NB4 (cell line): ENCODE data around the gene GJC1.
"Not testable (repeated sequence)": the region's sequence is repeated elsewhere in the genome, so short reads cannot be mapped to it uniquely, and the experiment has no call there.

Experiments
- DNase-seq: peaks from one replicate; pipeline ENCODE4 v3.0.0; 2010; ENCODE audit warnings: low read depth
- H3K4me3 ChIP-seq: one replicate; pipeline ENCODE4 v1.5.1; 2011; ENCODE audit warnings: mild to moderate bottlenecking, low read depth, low read length, moderate library complexity
- MYC ChIP-seq: IDR thresholded peaks from 2 replicates; pipeline ENCODE4 v1.6.1; 2011; ENCODE audit warnings: low read depth, low read length
- POLR2A ChIP-seq: IDR thresholded peaks from 2 replicates; pipeline ENCODE4 v1.6.1; 2011; ENCODE audit warnings: mild to moderate bottlenecking; ENCODE audit not compliant: insufficient read length; ENCODE audit errors: extremely low read depth
- TF ChIP-seq, protein P1 (sequence below): IDR thresholded peaks from 2 replicates; pipeline ENCODE4 v1.6.1; 2011; ENCODE audit warnings: low read depth, low read length
- TF ChIP-seq, protein P2 (sequence below): IDR thresholded peaks from one replicate; pipeline ENCODE4 v1.5.1; 2012; ENCODE audit warnings: low read depth, low read length

The GJC1 gene

DNA sequence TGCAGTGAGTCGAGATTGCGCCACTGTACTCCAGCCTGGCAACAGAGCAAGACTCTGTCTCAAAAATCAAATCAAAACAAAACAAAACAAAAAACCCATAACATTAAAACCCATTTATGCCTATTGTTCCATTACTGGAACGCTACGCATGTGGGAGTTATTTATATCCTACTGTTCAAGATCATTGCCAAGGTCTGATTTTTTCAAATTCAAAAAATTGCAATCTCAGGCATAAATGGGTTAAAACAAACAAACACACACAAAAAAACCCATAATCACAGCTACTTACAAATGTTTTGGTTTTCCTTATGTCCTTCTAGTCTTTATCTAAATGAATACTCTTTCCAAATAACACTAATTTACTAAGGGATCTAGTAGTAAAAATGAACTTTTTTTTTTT is 17.8 kb downstream of the GJC1 start:
- no peak for DNase-seq
- H3K4me3 ChIP-seq, result no peak overlapping the region
- TF ChIP-seq POLR2A (no peak), MYC (no peak)
- TF ChIP-seq, protein P1, sequence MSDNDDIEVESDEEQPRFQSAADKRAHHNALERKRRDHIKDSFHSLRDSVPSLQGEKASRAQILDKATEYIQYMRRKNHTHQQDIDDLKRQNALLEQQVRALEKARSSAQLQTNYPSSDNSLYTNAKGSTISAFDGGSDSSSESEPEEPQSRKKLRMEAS, result no peak
- TF ChIP-seq, protein P2, sequence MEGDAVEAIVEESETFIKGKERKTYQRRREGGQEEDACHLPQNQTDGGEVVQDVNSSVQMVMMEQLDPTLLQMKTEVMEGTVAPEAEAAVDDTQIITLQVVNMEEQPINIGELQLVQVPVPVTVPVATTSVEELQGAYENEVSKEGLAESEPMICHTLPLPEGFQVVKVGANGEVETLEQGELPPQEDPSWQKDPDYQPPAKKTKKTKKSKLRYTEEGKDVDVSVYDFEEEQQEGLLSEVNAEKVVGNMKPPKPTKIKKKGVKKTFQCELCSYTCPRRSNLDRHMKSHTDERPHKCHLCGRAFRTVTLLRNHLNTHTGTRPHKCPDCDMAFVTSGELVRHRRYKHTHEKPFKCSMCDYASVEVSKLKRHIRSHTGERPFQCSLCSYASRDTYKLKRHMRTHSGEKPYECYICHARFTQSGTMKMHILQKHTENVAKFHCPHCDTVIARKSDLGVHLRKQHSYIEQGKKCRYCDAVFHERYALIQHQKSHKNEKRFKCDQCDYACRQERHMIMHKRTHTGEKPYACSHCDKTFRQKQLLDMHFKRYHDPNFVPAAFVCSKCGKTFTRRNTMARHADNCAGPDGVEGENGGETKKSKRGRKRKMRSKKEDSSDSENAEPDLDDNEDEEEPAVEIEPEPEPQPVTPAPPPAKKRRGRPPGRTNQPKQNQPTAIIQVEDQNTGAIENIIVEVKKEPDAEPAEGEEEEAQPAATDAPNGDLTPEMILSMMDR, result no peak

DNA sequence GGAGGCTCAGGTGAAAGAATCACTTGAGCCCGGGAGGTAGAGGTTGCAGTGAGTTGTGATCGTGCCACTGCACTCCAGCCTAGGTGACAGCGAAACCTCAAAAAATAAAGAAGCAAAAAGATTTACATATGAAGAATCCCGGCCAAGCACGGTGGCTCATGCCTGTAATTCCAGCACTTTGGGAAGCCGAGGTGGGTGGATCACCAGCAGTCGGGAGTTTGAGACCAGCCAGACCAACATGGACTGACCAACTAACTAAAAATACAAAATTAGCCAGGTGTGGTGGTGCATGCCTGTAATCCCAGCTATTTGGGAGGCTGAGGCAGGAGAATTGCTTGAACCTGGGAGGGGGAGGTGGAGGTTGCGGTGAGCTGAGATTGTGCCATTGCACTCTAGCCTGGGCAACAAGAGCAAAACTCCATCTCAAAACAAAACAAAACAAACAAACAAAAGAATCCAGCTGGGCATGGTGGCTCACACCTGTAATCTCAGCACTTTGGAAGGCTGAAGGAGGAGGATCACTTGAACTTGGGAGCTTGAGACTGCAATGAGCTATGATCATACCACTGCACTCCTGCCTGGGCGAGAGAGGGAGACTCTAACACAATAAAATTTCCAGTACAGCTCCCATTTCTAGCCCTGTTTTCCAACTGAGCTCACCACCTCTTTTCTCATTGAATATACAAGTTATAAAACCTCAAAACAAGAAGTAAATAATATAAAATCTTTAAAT is 21.3 kb downstream of the GJC1 start:
- DNase-seq, result not testable (repeated sequence)

DNA sequence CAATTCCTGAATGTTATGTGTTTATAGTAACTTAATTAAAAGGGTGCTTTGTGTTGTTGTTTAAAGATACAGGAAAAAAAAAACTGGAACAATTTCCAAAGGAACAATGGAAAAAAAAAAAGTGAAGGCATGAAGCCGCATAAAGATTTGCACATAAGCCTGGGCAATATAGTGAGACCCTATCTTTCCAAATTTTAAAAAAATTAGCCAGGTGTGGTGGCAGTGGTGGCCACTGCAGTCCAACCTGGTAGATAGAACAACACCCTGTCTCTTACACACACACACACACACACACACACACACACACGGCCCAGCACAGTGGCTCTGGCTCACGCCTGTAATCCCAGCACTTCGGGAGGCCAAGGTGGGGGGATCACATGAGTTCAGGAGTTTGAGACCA is 21.9 kb downstream of the GJC1 start:
- H3K4me3 ChIP-seq, result no peak overlapping the region
- DNase-seq, result no peak
- TF ChIP-seq MYC, result no peak
- TF ChIP-seq, protein P2, result no peak
- no peak for TF ChIP-seq POLR2A

More for the DNA sequence above, 21.3 kb downstream of the GJC1 start:
- H3K4me3 ChIP-seq, result not testable (repeated sequence)

DNA sequence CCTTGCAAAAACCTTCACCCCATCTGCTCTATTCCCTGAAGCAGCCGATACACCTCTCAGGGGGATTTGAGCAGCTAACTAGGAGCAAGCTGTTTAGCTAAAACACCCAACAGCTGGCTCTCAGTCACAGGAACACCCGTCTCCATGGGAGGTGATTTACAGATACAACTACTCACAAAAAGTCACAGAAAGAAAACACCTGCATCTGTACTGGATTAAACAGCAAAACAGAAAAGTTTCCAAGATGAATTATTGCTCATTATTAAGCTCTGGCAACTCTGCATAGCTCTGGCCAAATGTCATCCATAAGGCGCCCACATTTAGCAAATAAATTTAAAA is 22.3 kb downstream of the GJC1 start:
- no peak overlapping the region for H3K4me3 ChIP-seq

DNA sequence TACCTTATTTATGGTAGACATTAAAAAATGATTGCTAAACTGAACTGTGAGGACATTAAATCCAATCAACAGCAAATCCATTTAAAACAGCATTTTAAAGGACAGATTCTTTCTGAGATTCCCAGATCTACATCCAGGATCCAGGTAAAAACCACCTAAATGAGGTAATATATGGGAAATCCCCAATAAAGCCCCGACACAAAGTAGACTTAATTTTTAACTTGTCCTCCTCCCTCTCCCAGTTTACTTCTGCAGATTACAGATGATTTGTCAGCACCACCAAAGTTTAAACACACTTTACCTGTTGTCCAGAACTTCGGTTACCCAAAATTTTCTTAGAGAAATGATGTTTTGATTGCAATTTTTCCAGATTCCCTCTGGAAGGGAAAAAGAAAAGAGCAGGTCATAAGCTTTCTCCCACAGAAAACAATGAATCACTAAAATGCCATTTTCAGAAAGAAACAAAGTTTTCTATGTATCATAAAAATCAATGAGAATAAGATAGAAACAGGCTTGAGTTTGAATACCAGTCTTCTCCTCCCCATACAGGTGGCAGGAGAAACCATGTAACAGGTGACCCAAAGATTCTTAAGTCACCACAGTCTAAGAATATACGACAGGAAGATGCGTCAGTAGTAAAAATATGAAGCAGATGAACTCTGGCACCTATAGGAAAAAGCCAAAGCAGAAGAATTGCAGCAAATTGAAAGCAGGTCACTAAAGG is 22.8 kb downstream of the GJC1 start:
- DNase-seq, result no peak
- H3K4me3 ChIP-seq, result no peak overlapping the region
- TF ChIP-seq, protein P2, result no peak
- TF ChIP-seq POLR2A (no peak), MYC (no peak)
- TF ChIP-seq, protein P1, result no peak

More for the DNA sequence above, 22.3 kb downstream of the GJC1 start:
- DNase-seq, result no peak
- no peak for TF ChIP-seq MYC
- TF ChIP-seq POLR2A, result no peak
- TF ChIP-seq, protein P1, result no peak
- TF ChIP-seq, protein P2, result no peak

DNA sequence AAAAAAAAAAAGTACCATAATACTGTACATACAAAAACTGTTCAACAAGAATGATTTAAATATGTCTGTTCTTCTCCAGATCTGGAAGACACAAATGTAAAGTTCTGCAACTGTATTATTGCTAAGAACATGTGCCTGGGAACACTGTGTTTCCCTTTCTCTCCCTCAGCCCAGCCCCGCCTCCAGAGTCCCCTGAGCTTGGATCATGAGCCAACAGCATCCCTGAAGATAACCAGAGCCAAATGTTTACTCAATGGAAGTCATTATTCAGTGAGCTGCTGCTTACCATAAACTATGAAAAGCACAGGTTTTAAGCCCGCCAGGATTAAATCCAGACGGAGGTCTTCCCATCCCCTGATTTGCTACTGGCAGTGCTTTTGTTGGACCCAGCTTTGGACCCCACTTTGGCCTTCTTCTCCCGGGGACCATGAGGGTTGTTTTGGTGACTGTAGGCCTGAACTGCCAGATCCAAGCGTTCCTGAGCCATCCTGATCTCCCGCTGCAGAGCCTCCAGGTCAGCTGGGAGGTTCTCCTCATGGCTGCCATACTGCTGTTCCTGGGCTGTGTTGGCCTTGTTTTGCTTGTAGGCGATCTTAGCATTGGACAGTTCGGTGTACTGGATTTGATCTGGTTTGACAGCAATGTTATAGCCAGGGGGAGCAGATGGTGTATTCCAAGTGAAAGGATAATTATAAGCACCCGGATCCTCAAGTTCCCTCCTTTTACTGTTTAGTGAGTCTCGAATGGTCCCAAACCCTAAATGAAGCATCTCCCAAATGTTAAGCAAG is 25.6 kb downstream of the GJC1 start:
- H3K4me3 ChIP-seq, result no peak overlapping the region
- DNase-seq, result no peak
- TF ChIP-seq, protein P1, result no peak

DNA sequence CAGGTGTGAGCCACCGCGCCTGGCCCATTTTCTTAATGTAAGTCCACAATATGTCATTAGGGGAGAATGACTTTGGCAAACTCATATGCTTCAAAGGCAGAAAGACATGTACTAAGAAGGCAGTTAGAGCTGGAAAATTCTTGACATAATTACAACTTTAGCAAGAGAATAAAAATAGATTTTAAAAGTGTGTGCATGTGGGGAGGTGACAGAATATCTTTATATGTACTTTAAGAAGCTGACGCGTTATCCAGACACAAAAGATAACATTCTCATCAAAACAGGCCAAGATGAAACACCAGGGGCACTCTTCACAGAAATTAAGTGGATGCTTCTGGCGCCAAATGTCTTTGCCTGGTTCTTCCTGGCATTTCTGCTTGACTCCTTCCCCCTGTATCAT is 28.2 kb downstream of the GJC1 start:
- TF ChIP-seq MYC, result no peak
- TF ChIP-seq, protein P1, result no peak
- TF ChIP-seq, protein P2, result no peak
- TF ChIP-seq POLR2A, result no peak
- DNase-seq, result no peak
- no peak overlapping the region for H3K4me3 ChIP-seq
